GM19238 (cell line): ENCODE results near the gene KIAA0513.
"Not testable (repeated sequence)": the region's sequence is repeated elsewhere in the genome, so short reads cannot be mapped to it uniquely, and the experiment has no call there.

Experiments used
- DNase-seq: peaks from one replicate; pipeline ENCODE4 v3.0.0; 2011; ENCODE audit warnings: low spot score; ENCODE audit not compliant: insufficient read length

Gene KIAA0513

DNA sequence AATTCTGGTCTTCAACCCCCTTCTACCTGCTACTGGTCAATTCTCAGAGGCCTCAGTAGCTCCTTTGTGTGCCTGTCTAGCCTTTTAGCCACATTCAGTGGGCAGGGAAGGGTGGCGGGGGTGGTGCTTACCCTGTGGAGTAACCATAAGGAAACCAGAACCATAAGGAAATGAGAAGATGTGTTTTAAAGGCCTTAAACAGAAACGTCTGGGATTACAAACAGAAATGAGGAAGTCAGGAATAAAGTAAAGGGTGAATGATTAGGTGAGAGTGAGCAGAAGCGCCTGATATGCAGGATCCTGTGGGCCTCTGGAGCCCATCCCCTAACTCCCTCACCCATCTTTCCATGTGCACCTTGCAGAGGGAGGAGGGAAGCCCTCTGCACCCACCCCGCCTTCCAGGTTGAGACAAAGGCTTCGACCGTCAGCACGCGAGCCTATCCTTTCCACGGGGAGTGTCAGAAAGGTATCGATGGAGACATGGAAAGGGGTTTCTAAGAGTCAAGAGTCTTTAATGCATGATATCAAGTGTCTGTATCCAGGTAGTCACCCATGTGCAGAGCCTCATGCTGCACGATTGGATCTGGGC lies 20.4 kb downstream of the KIAA0513 start:
- no peak for DNase-seq

DNA sequence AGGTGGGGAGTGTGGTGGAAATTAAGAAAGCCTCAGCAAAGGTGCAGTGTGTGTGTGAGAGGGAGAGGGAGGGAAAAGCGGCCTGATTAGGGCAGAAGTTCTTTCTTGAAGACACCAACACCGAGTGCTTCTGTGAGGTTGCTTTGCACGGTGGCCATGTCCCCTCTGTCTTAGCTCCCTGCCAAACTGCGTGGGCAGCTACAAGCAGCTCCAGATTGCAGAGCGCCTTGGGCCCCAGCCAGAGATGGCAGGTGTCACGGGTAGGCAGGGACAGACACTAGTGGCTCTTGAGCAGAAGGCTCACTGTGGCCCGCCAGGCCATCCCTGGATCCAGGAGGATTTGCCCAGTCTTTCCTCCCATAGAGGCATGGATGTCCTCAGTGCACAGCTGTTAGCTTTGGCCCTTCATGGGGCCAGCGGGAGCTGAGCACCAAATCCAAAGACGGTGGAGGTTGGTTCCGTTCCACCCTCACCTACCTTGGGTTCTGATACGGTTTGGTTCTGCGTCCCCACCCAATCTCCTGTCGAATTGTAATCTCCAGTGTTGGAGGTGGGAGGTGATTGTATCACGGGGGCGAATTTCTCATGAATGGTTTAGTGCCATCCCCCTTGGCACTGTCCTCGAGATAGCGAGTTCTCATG lies 21.4 kb downstream of the KIAA0513 start:
- DNase-seq, result no peak

DNA sequence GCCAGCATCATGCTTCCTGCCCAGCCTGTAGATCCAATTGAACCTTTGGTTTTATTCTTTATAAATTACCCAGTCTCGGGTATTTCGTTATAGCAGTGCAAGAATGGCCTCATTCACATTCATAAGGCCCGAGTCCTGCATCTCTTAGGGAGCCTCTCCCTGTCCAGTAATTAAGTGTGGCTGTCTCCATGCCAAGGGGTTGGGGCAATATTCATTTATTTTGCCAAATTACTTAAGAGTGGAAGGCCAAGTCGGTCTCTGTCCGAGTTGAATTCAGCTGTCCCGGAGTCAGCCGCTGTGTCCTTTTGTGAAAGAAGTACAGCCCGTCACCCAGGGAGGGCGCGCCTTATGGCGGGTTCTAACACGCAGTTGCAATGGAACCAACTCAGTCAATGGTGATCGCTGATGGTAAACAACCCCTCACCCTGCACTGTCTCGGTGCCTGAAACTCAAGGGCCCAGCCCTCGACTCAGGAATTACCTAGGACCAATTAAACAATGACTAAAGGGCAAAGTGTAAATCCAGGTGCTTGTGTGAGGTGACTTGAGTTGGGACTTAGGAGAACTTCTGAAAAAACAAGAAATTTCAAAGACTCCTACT lies 22.2 kb downstream of the KIAA0513 start:
- no peak for DNase-seq

DNA sequence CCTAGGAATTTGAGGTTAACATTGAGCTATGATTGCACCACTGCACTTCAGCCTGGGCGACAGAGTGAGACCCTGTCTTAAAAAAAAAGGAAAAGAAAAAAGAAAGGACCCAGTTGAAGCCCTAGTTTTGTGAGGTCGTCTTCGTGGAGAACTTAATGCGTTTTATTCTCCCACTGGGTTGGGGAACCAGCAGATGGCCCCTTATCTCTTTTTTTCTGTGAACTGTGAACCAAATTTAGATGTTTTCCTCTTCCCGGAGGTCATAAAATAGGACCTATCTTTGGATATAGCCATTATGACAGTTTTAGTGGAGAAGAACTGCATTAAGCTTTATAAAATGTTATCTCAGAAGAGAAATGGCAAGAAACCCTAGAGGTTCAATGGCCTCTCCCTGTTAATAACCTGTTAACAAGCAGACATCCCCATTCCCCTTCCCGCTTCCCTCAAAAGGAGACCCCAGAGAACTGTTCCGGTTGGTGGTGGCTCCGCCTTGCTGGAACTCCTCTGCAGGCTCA lies 23.5 kb downstream of the KIAA0513 start:
- no peak for DNase-seq

DNA sequence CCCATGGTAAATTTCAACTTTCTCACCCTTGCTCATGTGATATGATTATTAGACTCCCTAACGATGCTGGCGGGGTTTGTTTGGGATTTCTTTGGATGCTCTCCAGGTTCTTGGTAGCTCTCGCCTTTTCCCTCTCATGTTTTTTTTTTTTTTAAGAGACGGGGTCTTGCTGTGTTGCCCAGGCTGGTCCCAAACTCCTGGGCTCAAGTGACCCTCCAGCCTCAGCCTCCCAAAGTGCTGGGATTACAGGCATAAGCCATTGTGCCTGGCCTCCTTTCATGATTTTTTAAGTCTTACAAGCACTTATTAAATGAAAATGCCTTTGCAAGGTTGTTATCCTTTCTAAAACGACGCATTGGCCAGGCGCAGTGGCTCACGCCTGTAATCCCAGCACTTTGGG lies 24.1 kb downstream of the KIAA0513 start:
- no peak for DNase-seq

DNA sequence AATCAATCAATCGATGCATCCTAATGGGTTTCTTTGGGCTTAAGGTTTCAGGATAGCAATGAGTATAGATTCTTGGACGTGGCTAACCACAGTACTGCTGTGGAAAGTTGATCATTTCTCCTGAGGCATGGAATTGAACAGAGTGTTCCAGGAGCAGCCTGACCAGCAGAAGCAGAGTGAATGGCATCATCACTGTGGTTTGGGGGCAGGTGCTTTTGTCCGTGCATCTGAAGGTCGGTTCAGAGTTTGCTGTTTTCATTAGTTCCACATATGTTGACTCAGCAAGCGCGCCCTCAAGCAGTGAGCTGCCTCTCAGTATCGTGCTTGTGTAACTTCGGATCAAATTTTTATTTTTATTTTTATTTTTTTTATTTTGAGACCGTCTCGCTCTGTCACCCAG lies 24.9 kb downstream of the KIAA0513 start:
- DNase-seq, result no peak

GRCh38 chr16:85054321-85054720 lies 26.7 kb downstream of the KIAA0513 start:
- not testable (repeated sequence) for DNase-seq

DNA sequence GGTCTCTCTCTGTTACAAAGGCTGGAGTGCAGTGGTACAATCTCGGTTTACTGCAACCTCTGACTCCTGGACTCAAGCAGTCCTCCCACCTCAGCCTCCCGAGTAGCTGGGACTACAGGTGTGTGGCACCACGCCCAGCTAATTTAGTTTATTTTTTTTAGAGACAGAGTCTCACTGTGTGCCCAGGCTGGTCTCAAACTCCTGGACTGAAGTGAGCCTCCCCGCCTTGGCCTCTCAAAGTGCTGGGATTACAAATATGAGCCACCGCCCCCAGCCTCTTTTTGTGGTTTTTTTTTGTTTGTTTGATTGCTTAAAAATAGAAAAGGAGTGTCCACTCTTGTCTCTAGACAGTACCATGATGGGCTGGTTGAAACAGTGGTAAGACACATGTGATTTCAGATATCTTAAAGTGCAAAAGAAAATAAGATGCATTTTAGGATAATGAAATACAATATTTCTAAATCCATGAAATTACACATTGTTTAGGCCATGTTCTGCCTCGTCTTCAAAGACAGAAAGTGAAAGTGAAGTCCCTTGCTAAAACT lies 27.4 kb downstream of the KIAA0513 start:
- no peak for DNase-seq

- DNase-seq, result peak; percentile 52
Observed at GRCh38 chr16:85055493-85056210, 28.1 kb downstream of the KIAA0513 start.

DNA sequence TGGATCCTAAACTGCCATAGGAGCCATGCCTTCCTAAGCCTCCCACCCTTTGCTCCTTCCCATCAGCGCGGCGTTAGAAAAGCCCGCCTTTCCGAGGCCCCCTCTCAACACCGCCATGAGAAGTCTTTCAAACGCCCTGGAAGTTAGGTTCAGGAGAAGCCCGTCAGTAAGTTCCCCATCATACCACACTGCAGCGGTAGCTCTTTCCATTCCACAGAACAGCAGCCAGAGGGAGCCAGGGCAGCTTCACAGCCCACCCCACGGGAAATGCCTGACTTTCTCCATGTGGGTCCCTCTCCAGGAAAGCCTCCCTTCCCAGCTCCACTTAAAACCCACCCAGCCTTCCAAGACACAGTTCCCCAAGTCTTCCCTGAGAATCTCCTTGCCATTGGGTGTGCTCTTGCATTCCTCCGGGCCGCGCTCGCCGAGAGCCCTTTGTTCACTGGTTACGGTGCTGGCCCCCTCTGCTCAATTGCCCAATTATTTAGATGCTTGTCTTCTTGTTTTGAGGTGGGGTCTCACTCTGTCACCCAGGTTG lies 28.7 kb downstream of the KIAA0513 start:
- no peak for DNase-seq

GRCh38 chr16:85057212-85057889 lies 29.8 kb downstream of the KIAA0513 start:
- no peak for DNase-seq

- no peak for DNase-seq
Observed at GRCh38 chr16:85057948-85058347, 30.4 kb downstream of the KIAA0513 start.

DNA sequence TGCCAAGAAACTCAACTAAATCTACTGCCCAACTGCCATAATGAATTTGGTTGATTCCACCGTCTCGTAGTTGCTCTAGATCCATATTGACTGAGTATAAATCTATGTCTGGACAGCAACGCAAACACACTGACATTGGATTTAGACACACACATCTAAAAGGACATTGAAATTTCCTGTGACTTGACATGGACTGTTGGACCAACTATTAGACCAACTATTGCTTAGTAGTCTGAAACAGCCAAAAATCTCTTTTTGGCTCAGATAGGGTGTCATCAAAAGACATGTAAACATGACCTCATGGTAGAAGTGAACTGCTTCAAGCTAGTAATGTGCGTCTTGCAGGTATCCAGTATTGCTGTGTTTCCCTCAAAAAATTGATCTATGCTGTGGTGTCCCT lies 31.3 kb downstream of the KIAA0513 start:
- DNase-seq, result no peak

- DNase-seq, result no peak
Observed at GRCh38 chr16:85061566-85061965, 34.0 kb downstream of the KIAA0513 start.

- no peak for DNase-seq
Observed at GRCh38 chr16:85062323-85062722, 34.7 kb downstream of the KIAA0513 start.

DNA sequence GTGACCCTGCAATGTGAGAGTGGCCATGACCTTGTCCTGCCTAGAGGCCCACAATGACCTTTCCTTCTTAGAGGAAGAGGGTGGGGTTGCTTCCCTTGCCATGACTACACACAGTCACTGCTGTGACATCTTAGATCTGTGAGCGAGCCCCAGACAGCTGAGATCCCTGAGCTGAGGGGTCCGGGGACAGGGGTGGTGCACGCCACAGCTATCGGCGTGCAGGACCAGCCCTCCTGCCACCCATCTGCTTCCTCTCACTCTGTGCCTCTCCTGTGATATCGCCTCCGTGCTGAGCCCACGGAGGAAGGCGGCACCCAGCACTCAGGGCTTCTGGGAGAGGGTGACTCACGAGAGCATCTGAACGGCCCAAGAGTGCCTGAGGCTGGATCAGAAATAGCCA lies 35.2 kb downstream of the KIAA0513 start:
- DNase-seq, result no peak

DNA sequence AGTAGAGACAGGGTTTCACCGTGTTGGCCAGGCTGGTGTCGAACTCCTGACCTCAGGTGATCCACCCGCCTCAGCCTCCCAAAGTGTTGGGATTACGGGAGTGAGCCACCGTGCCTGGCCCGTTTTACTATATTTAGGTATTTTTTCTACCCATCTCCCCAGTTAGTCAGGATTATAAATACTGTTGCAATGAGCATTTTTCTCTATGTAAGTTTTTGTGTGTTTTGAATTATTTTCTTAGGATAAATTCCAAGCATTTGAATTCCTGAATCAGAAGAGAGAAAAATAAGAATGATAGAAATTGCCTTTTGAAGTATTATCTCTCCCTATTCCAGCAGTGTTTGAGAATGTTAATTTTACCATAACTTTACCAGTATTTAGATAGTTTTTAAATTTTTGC lies 36.6 kb downstream of the KIAA0513 start:
- DNase-seq, result no peak

DNA sequence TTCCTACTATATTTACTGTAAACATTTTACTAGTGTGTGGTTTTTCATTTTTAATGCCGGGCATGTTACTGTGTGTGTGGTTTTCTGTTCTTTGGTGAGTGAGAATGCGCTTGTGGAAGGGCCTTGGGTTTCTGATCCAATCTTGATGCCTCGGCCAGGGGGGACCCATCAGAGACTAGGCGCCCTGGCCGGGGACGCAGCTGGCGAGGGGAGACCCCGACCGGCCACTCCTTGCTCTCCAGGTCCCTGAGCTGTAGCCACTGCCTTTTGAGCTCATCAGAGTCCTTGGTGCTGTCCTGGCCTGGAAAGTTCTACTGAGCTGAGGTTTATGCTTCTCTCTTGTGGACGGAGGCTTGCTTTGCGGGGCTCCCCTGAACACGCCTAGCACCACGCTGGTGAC lies 37.5 kb downstream of the KIAA0513 start:
- DNase-seq, result no peak

- DNase-seq, result no peak
Observed at GRCh38 chr16:85066346-85066885, 38.8 kb downstream of the KIAA0513 start.

GRCh38 chr16:85067024-85067423 lies 39.4 kb downstream of the KIAA0513 start:
- no peak for DNase-seq

- DNase-seq, result no peak
Observed at GRCh38 chr16:85067426-85067825, 39.8 kb downstream of the KIAA0513 start.
